GM12891 (cell line): Measurements from ENCODE around the gene RAP2A.

Source experiments
- PAX5 ChIP-seq: IDR thresholded peaks from 2 replicates; pipeline ENCODE4 v1.6.1; 2011; ENCODE audit warnings: low read length, moderate library complexity, mild to moderate bottlenecking; ENCODE audit not compliant: insufficient read depth, severe bottlenecking
- POLR2A ChIP-seq: IDR thresholded peaks from 2 replicates; pipeline ENCODE4 v1.6.1; 2011; ENCODE audit warnings: low read depth, low read length, control low read depth
- POLR2AphosphoS5 ChIP-seq: IDR thresholded peaks from 2 replicates; pipeline ENCODE4 v1.6.1; 2011; ENCODE audit warnings: low read depth, low read length, control low read depth
- SPI1 ChIP-seq: IDR thresholded peaks from 2 replicates; pipeline ENCODE4 v1.6.1; 2011; ENCODE audit warnings: low read depth, low read length, control low read depth
- TAF1 ChIP-seq: IDR thresholded peaks from 2 replicates; pipeline ENCODE4 v1.6.1; 2011; ENCODE audit warnings: low read depth, low read length, control low read depth

GRCh38 chr13:97498419-97498818, 64.5 kb downstream of the RAP2A start:
- TF ChIP-seq POLR2A: no peak
- TF ChIP-seq POLR2AphosphoS5: no peak
- TF ChIP-seq SPI1: no peak
- no peak for TF ChIP-seq TAF1
- TF ChIP-seq PAX5: no peak
